NT2/D1 (cell line): ENCODE measurements around the gene CPNE1.

Experiments used
- YY1 ChIP-seq: IDR thresholded peaks from 2 replicates; pipeline ENCODE4 v1.6.1; 2011; ENCODE audit not compliant: insufficient read length, insufficient read depth
- ZNF274 ChIP-seq: IDR thresholded peaks from 2 replicates; pipeline ENCODE4 v1.6.1; 2011; ENCODE audit warnings: mild to moderate bottlenecking, low read depth, low read length

DNA sequence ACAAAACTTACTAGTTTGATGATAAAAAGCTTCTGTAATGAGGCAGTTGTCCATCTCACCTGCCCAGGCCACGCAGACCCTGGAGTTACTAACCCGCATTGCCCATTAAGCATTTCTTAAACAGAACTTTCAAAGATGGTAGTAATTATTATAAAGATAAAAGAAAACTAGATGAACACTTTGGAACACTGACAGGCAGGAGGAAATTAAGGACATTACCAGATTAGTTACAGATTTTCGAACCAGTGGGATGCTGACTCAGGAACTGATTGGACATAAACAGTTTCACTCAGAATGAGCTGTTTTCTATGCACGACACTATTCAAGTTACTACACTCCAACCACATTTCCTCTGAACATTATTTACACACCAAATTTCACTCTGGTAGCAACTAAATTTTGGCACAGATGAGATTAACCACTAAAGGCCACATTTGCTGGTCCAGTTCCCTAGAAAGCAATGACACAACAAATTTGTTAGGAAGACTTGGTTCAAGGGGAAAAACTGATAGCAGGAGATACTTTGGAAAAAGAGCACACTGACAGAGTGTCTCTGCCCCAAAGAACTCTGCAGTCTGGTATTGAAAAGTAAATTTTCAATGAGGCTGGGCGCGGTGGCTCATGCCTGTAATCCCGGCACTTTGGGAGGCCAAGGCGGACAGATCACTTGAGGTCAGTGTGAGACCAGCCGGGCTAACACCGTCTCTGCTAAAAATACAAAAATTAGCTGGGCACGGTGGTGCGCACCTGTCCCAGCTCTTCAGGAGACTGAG lies 37.5 kb upstream of the CPNE1 start:
- TF ChIP-seq ZNF274 (no peak), YY1 (no peak)
